Omental fat pad (tissue), 4 donors: ENCODE measurements around the gene ZDHHC21. TPM values are rescaled to one million over a fixed set of nuclear protein-coding genes. Genes with fewer than 3 reads are reported as not detected.

ENCODE experiments used
- ATAC-seq: fragments of 150-250 bp; one replicate; pipeline ENCODE4 v1.9.1; 2016; ENCODE audit warnings: mild to moderate bottlenecking, moderate library complexity; ENCODE audit not compliant: low FRiP score
- DNase-seq: peaks from one replicate; pipeline ENCODE4 v3.0.0-alpha.2; 2019; ENCODE audit warnings: low spot score
- CTCF ChIP-seq, 3 donors: fragments of 450-650 bp; IDR thresholded peaks; one replicate each; pipeline ENCODE4 v1.5.1; 2016 to 2017; ENCODE audit warnings: antibody characterized with exemption in 3 of 3, mild to moderate bottlenecking in 3 of 3, moderate library complexity in 2 of 3
- total RNA-seq, 4 donors: library from RNA; depleted of rRNA; stranded (reverse); fragments of >200 nt; gene quantifications; one replicate each; pipeline ENCODE4 v1.1.0, GENCODE V29; 2016

ZDHHC21 gene
- total RNA-seq, 4 donors from 2014 or later: 7.7 to 11.2 (median 8.3) TPM

GRCh38 chr9:14616188-14616982 lies 76.8 kb downstream of the ZDHHC21 start:
- ATAC-seq: no peak
- no peak for TF ChIP-seq CTCF (IDR thresholded peaks at IDR 0.05)
- no peak for DNase-seq

GRCh38 chr9:14608540-14608939 lies 84.7 kb downstream of the ZDHHC21 start:
- no peak for TF ChIP-seq CTCF (IDR thresholded peaks at IDR 0.05)
- ATAC-seq (no peak), DNase-seq (no peak)

- DNase-seq (no peak), ATAC-seq (no peak)
- no peak for TF ChIP-seq CTCF (IDR thresholded peaks at IDR 0.05)
These were observed 95.9 kb downstream of the ZDHHC21 start for GRCh38 chr9:14597171-14597799.

- no peak for TF ChIP-seq CTCF (IDR thresholded peaks at IDR 0.05)
- DNase-seq (no peak), ATAC-seq (no peak)
These were observed 99.8 kb downstream of the ZDHHC21 start for GRCh38 chr9:14593406-14593805.

- no peak for ATAC-seq
- no peak for DNase-seq
- TF ChIP-seq CTCF (IDR thresholded peaks at IDR 0.05): no peak
These were observed 101.8 kb downstream of the ZDHHC21 start for GRCh38 chr9:14591411-14591810.

GRCh38 chr9:14585730-14586473 lies 107.3 kb downstream of the ZDHHC21 start:
- no peak for TF ChIP-seq CTCF (IDR thresholded peaks at IDR 0.05)
- DNase-seq (no peak), ATAC-seq (no peak)
